SH-SY5Y (cell line): ENCODE results near the gene HYDIN.

Experiments used
- GATA2 ChIP-seq: IDR thresholded peaks from 2 replicates; pipeline ENCODE4 v1.6.1; 2011; ENCODE audit warnings: mild to moderate bottlenecking, low read depth, low read length
- GATA3 ChIP-seq: IDR thresholded peaks from 2 replicates; pipeline ENCODE4 v1.6.1; 2011; ENCODE audit warnings: low read depth, mild to moderate bottlenecking, low read length, moderate library complexity

DNA sequence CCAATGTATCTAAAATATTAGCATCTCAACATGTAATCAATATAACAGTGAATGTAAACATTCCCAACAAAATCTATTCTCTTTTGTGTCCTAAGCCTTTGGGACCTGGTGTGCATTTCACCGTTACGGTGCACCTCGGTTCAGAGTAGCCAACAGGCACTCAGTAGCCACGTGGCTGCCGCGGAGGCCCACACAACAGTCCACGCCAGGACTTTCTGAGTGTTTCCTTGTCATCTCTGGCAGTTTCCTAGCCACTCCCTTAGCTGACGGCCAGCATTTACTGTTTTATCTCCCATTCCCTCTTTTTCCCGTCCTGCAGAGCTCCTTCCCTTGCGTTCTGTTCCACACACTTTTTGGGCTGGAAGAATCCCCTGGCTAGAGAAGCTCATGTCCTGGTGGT, 465.9 kb downstream of the HYDIN start:
- no peak for TF ChIP-seq GATA2
- no peak for TF ChIP-seq GATA3
